Epidermal melanocyte (primary cell): ENCODE measurements around the gene FAM151B.

Experiments
- DNase-seq: peaks from one replicate; pipeline ENCODE4 v3.0.0; 2011; ENCODE audit warnings: low spot score; ENCODE audit not compliant: insufficient read length

The FAM151B gene

DNA sequence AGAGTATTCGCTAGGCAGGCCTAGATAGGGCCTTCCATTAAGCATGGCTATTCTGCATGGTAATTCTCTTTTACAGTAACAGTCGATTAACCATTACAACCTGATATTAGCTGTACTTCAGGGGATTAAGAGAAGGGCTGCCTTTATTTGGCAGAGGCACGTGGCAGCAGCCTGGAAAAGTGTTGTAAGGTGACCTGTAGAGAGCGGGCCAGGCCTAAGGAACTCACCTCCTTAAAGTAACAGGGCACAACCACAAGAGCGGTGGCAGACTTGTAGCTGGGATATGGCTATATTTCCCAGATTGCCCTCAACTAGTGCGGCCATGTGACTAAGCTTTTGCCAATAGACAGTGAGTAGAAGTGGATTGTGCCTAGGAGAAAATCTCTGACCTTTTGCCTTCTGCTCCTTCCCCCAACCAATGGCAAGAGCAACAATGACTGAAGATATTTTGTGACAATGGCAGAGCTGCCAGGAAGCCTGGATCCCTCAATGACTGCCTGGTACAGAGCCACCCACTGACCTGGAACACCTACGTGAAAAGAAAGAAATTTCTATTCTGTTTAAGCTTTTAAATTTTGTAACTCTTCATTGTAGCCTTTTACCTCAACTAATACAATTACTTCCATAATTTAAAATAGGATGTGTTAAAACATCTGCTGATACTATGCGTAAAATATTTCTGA lies 101.1 kb downstream of the FAM151B start:
- DNase-seq: no peak

DNA sequence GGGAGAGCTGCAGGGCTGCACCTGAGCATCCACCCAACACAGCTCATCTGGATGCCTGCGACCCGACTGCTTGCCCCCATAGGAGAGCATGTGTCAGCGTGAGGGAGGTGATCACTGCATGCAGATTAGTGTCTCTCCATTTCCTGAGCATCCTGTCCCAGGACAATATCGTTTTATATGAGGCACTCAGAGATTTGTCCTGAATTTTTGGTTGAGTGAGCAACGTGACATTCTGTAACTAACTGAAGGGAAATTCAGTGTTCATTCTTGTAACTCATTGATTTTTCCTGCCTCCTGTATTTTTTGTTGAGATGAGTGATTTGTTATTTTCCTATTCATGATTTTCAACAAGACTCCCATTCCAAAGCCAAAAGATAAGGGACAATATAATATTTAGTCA lies 102.9 kb downstream of the FAM151B start:
- DNase-seq: no peak

DNA sequence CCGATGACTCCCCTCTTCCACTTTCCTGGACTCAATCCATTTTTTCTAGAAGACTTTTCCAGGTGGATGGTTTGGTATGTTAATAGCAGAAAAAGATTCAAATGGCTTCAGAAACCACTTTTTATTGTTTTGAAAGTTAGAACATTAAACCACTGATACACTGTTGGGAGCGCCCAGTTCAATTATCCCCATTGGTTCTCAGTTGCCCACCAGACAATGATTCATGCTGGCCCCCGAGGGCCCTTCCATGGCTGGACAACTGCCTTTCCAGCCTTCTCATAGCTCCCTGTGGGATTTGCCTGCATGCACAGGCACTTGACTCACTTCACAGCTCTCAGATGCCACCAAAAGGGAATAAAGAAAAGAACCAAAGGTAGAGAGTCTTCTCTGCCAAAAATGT lies 103.5 kb downstream of the FAM151B start:
- DNase-seq: no peak

DNA sequence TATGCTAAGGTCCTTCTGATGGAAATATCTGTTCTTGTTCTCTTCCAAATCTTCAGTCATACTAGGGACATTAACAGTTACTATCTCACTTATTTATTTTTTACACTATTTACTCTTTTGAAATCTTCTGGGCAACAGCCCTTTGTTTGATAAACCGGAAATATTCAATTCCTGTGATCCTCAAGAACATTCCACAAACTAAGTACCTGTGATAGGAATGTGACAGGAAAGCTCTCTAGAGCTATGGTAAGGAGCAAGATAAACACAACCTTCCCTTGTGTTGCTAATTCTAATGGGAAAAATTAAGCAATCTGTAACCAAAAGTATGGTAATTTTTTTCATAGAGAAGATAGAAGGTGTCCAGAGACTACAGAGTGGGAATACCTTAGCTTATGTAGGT lies 104.2 kb downstream of the FAM151B start:
- DNase-seq: no peak
